ENCODE results near the gene C5orf46. TPM values are rescaled to one million over a fixed set of nuclear protein-coding genes. Genes with fewer than 3 reads are reported as not detected.

Gene C5orf46
- total RNA-seq, 1 donor = not detected

- no peak for DNase-seq (ENCODE audit: low read depth in 2 of 3, low spot score in 2 of 3)
Measured at GRCh38 chr5:147863454-147864158, 42.7 kb downstream of the C5orf46 start.

DNA sequence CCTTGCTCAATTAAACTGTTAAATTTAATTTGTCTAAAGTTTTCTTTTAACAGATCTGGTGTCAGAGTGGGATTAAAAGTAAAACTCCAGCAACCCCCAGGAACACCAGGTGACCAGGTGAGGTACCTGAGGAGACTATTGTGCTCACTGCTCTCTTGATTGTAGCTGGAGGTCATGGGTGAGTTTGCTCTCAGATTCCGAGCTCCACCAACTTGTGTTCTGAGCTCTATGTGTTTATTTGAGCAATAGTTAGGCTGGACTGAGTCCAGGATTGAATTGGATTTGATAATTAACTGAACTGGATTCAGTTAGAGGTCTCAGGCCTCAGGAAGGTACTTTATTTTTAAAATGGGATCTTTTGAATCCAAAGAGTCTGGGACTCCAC, 45.7 kb downstream of the C5orf46 start:
- no peak for DNase-seq (ENCODE audit: low read depth in 2 of 3, low spot score in 2 of 3)

GRCh38 chr5:147859962-147860640, 46.2 kb downstream of the C5orf46 start:
- DNase-seq (ENCODE audit: low read depth in 2 of 3, low spot score in 2 of 3) = no peak

DNA sequence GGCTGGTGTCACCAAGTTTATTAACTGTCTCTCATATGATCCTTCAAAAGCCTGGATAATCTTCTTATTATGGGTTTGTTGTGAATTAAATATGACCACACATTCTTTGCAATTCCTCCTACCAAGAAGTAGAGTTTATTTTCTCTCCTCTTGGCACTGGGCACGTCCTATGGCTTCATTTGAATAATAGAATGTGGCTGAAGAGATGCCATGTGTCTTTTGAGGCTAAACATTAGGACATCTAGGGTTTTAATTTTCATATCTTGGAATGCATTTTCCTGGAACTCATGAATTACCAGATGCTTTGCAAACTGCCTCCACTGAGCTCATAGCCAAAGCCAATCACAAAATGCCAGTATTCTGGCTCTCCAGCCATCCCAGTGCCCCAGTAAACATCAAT, 47.8 kb downstream of the C5orf46 start:
- no peak for DNase-seq (ENCODE audit: low read depth in 2 of 3, low spot score in 2 of 3)

- DNase-seq (ENCODE audit: low read depth in 2 of 3, low spot score in 2 of 3) = peak in 2 of 3 donors; percentile 41 to 75
Measured at GRCh38 chr5:147857302-147858129, 48.8 kb downstream of the C5orf46 start.

- no peak for DNase-seq (ENCODE audit: low read depth in 2 of 3, low spot score in 2 of 3)
Measured at GRCh38 chr5:147856801-147857200, 49.5 kb downstream of the C5orf46 start.

- no peak for DNase-seq (ENCODE audit: low read depth in 2 of 3, low spot score in 2 of 3)
Measured at GRCh38 chr5:147855774-147856069, 50.6 kb downstream of the C5orf46 start.

- DNase-seq (ENCODE audit: low read depth in 2 of 3, low spot score in 2 of 3) = no peak
Measured at GRCh38 chr5:147854894-147855773, 51.2 kb downstream of the C5orf46 start.

- DNase-seq (ENCODE audit: low read depth in 2 of 3, low spot score in 2 of 3) = no peak
Measured at GRCh38 chr5:147854331-147854730, 52.0 kb downstream of the C5orf46 start.

GRCh38 chr5:147853372-147853987, 52.9 kb downstream of the C5orf46 start:
- DNase-seq (ENCODE audit: low read depth in 2 of 3, low spot score in 2 of 3) = peak in 1 of 3 donors; percentile 39

GRCh38 chr5:147852365-147852764, 54.0 kb downstream of the C5orf46 start:
- DNase-seq (ENCODE audit: low read depth in 2 of 3, low spot score in 2 of 3) = no peak

DNA sequence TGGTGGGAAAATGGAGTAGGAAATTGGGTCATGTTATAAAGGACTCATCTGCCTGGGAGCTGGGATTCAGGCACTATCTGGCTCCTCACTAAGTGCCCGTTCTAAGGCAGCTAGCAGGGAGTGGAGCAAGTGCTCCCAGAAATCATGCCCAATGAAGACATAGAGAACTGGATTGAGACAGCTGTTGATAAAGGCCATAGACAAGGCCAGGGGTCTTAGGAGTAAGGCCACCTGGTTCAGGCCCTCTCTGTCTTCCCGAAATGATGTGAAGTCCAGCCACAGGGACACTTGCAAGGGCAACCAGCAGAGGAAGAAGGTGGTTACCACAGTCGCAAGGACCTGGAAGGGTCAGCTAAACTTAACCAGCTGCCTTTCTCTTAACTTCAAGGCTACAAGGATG, 54.8 kb downstream of the C5orf46 start:
- DNase-seq (ENCODE audit: low read depth in 2 of 3, low spot score in 2 of 3) = no peak

DNA sequence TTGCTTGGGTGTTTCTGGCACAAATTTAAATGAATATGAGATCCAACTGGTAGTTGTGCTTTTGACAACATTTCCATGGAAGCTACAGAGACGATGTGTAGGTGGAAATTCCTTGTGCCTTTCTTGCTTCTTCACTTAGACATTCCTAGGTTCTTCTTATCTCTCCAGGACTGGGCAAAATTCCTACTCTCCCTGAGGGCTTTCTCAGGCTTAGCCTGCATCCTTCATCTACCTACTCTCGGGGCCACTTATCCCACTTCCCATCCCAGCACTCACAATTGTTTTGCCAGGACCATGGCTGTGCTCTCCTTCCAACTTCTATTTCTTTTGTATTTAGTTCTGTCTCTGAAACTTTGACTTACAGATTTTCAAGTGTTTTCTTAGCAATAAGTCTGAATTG, 57.1 kb downstream of the C5orf46 start:
- DNase-seq (ENCODE audit: low read depth in 2 of 3, low spot score in 2 of 3) = no peak

- no peak for DNase-seq (ENCODE audit: low read depth in 2 of 3, low spot score in 2 of 3)
Measured at GRCh38 chr5:147845618-147846017, 60.7 kb downstream of the C5orf46 start.

DNA sequence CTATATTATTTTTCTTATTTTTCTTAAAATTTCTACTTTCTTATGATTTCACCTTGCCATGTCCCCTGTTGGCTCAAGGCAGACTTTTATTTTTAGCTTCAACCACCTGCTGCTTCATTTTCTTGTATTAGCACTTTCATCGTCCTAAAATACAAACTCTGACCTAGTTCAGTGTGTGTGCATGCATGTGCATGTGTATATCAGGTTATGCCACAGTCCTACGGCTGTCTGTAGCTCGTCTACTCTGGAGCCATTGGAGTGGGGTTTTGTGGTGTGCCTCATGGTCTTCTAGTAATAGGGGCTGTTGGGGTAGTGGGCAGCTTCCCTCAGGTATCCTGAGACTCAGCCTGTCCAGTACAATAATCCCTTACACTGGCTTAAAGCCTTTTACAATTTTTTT, 61.5 kb downstream of the C5orf46 start:
- no peak for DNase-seq (ENCODE audit: low read depth in 2 of 3, low spot score in 2 of 3)

GRCh38 chr5:147842869-147843268, 63.5 kb downstream of the C5orf46 start:
- no peak for DNase-seq (ENCODE audit: low read depth in 2 of 3, low spot score in 2 of 3)

Measured in hematopoietic multipotent progenitor cell (in vitro differentiated cells).